GM19328 (cell line): ENCODE measurements around the gene TAF7.
"Not testable (repeated sequence)": the region's sequence is repeated elsewhere in the genome, so short reads cannot be mapped to it uniquely, and the experiment has no call there.

Experiments
- ATAC-seq: cut with Tn5 transposase; IDR thresholded peaks from one replicate; pipeline ENCODE4 v1.9.1; 2021; ENCODE audit warnings: mild to moderate bottlenecking, moderate library complexity; ENCODE audit not compliant: unreplicated experiment

The TAF7 gene

GRCh38 chr5:141320225-141321169 is at the start of gene TAF7:
Gene TAF7 (minus strand): TSS chr5:141320784. CDS start chr5:141320044, 740 bp downstream.
- peak; percentile 96 for ATAC-seq

GRCh38 chr5:141366016-141366896 is 45.7 kb upstream of the TAF7 start:
- no peak for ATAC-seq

GRCh38 chr5:141363952-141364660 is 43.5 kb upstream of the TAF7 start, which contains the start of gene PCDHGA5:
Gene PCDHGA5 (plus strand): TSS chr5:141364162. CDS start chr5:141364331, 169 bp downstream.
- no peak for ATAC-seq

- no peak for ATAC-seq
These were observed 42.1 kb upstream of the TAF7 start for GRCh38 chr5:141362719-141363118.

GRCh38 chr5:141360685-141361084 is 40.1 kb upstream of the TAF7 start:
- no peak for ATAC-seq

GRCh38 chr5:141359790-141360426 is 39.3 kb upstream of the TAF7 start, which contains the start of gene PCDHGB2:
Gene PCDHGB2 (plus strand): TSS chr5:141359994. CDS start chr5:141360136, 142 bp downstream.
- no peak for ATAC-seq

- no peak for ATAC-seq
These were observed 36.4 kb upstream of the TAF7 start for GRCh38 chr5:141356950-141357349.

GRCh38 chr5:141356133-141356532 is 35.5 kb upstream of the TAF7 start:
- ATAC-seq, result no peak

GRCh38 chr5:141355641-141356040 is 35.1 kb upstream of the TAF7 start:
- ATAC-seq, result no peak

- ATAC-seq, result no peak
These were observed 34.4 kb upstream of the TAF7 start, which contains the start of gene PCDHGA4 for GRCh38 chr5:141354900-141355469. Gene PCDHGA4 (plus strand): TSS chr5:141355021. CDS start chr5:141355108, 87 bp downstream.

GRCh38 chr5:141351591-141351990 is 31.0 kb upstream of the TAF7 start:
- no peak for ATAC-seq

GRCh38 chr5:141349917-141350619 is 29.5 kb upstream of the TAF7 start, which contains the start of gene PCDHGB1:
Gene PCDHGB1 (plus strand): TSS chr5:141350099. CDS start chr5:141350261, 162 bp downstream.
- no peak for ATAC-seq

GRCh38 chr5:141346017-141346416 is 25.4 kb upstream of the TAF7 start:
- not testable (repeated sequence) for ATAC-seq

GRCh38 chr5:141345327-141345726 is 24.7 kb upstream of the TAF7 start:
- no peak for ATAC-seq

- no peak for ATAC-seq
These were observed 23.4 kb upstream of the TAF7 start for GRCh38 chr5:141343953-141344463.

GRCh38 chr5:141343242-141343952 is 22.8 kb upstream of the TAF7 start, which contains the start of gene PCDHGA3:
Gene PCDHGA3 (plus strand): TSS chr5:141343829. CDS start chr5:141344034, 205 bp downstream.
- ATAC-seq, result no peak

GRCh38 chr5:141342773-141343172 is 22.2 kb upstream of the TAF7 start:
- ATAC-seq, result no peak

GRCh38 chr5:141340781-141341354 is 20.3 kb upstream of the TAF7 start:
- not testable (repeated sequence) for ATAC-seq
